SK-N-SH (cell line): ENCODE results near the gene LDB2. TPM values are rescaled to one million over a fixed set of nuclear protein-coding genes. Genes with fewer than 3 reads are reported as not detected.

Source experiments
- CTCF ChIA-PET: fragments of 300-600, 350-600 bp; formaldehyde crosslinking; extraction: SDS; loops from one replicate; lab custom pipeline; 2021; lab: Yijun Ruan, JAX
- POLR2A ChIA-PET: fragments of 350-600 bp; sonication (Branson Sonifier 250); formaldehyde crosslinking; extraction: SDS; loops from one replicate; lab custom pipeline; 2020; ENCODE audit warnings: antibody characterized with exemption, inconsistent platforms; lab: Yijun Ruan, JAX
- DNase-seq: peaks from one replicate; pipeline ENCODE4 v3.0.0; 2012
- H2AFZ ChIP-seq: fragments of 200-600 bp; sonication (generic); 2 replicates; pipeline ENCODE4 v1.8.1; 2016; ENCODE audit warnings: antibody characterized with exemption, mild to moderate bottlenecking, low read depth
- H3F3A ChIP-seq: fragments of 200-600 bp; sonication (generic); replicated peaks from 2 replicates; pipeline ENCODE3; 2016; ENCODE audit warnings: antibody characterized with exemption, mild to moderate bottlenecking; ENCODE audit not compliant: insufficient read depth
- H3K27ac ChIP-seq, 2 experiments: fragments of 200-500 bp in 1 of 2; fragments of 200-600 bp in 1 of 2; sonication (Bioruptor generic) in 1 of 2; sonication (generic), shearing (Covaris generic) in 1 of 2; 2 replicates each; pipeline versions ENCODE4 v1.5.1 to v1.6.1; 2014 to 2016; ENCODE audit warnings: low read depth in 2 of 2, inconsistent platforms in 1 of 2, low read length in 1 of 2, mild to moderate bottlenecking in 1 of 2, mixed read lengths in 1 of 2
- H3K27me3 ChIP-seq: fragments of 200-600 bp; sonication (generic), shearing (Covaris generic); 2 replicates; pipeline ENCODE4 v1.6.1; 2016; ENCODE audit warnings: mixed run types; ENCODE audit not compliant: insufficient read depth
- H3K36me3 ChIP-seq, 2 experiments: fragments of 200-500 bp in 1 of 2; fragments of 200-600 bp in 1 of 2; sonication (Bioruptor generic) in 1 of 2; sonication (generic) in 1 of 2; replicated peaks in 1 of 2; 2 replicates each; pipeline versions ENCODE3 to v1.5.1; 2014 to 2016; ENCODE audit warnings: low read length in 1 of 2, mild to moderate bottlenecking in 1 of 2; ENCODE audit not compliant: insufficient read depth in 2 of 2, control insufficient read depth in 1 of 2
- H3K4me1 ChIP-seq, 2 experiments: fragments of 200-500 bp in 1 of 2; fragments of 200-600 bp in 1 of 2; sonication (Bioruptor generic) in 1 of 2; sonication (generic), shearing (Covaris generic) in 1 of 2; 2 replicates each; pipeline versions ENCODE4 v1.5.1 to v1.6.1; 2014 to 2016; ENCODE audit warnings: low read depth in 1 of 2, low read length in 1 of 2, mixed run types in 1 of 2; ENCODE audit not compliant: insufficient read depth in 2 of 2, control insufficient read depth in 1 of 2
- H3K4me2 ChIP-seq: fragments of 200-600 bp; sonication (generic), shearing (Covaris generic); 2 replicates; pipeline ENCODE4 v1.6.1; 2017; ENCODE audit warnings: mixed run types
- H3K4me3 ChIP-seq, 2 experiments: fragments of 200-500 bp in 1 of 2; fragments of 200-600 bp in 1 of 2; sonication (Bioruptor generic) in 1 of 2; sonication (generic), shearing (Covaris generic) in 1 of 2; 2 replicates each; pipeline versions ENCODE4 v1.5.1 to v1.8.1; 2014 to 2016; ENCODE audit warnings: low read depth in 2 of 2, inconsistent platforms in 1 of 2, low read length in 1 of 2, mild to moderate bottlenecking in 1 of 2, mixed read lengths in 1 of 2, moderate library complexity in 1 of 2
- H3K79me2 ChIP-seq: fragments of 200-600 bp; sonication (generic); 2 replicates; pipeline ENCODE4 v1.8.1; 2017; ENCODE audit warnings: mild to moderate bottlenecking; ENCODE audit not compliant: insufficient read depth
- H3K9ac ChIP-seq: fragments of 200-600 bp; sonication (generic); 2 replicates; pipeline ENCODE4 v1.6.1; 2017; ENCODE audit warnings: mixed run types
- H3K9me2 ChIP-seq: fragments of 200-600 bp; sonication (generic); 2 replicates; pipeline ENCODE4 v1.6.1; 2017; ENCODE audit warnings: mixed run types
- H3K9me3 ChIP-seq: fragments of 200-600 bp; sonication (generic); 2 replicates; pipeline ENCODE4 v1.6.1; 2017; ENCODE audit warnings: mixed run types, mild to moderate bottlenecking, moderate library complexity
- H4K20me1 ChIP-seq: fragments of 200-600 bp; sonication (generic); 2 replicates; pipeline ENCODE4 v1.6.1; 2017; ENCODE audit warnings: mild to moderate bottlenecking, mixed run types; ENCODE audit not compliant: insufficient read depth
- CTCF ChIP-seq: fragments of 200-600 bp; sonication (generic); IDR thresholded peaks from 2 replicates; pipeline ENCODE4 v1.6.1; 2017; ENCODE audit warnings: antibody characterized with exemption, mild to moderate bottlenecking, moderate library complexity
- ELF1 ChIP-seq: IDR thresholded peaks from 2 replicates; pipeline ENCODE4 v1.4.0; 2012
- EP300 ChIP-seq, 2 experiments: IDR thresholded peaks; 2 replicates each; pipeline versions ENCODE4 v1.4.0 to v1.6.1; 2012; ENCODE audit warnings: borderline replicate concordance in 1 of 2, low read depth in 1 of 2, low read length in 1 of 2
- EZH2phosphoT487 ChIP-seq: fragments of 200-600 bp; sonication (generic); IDR thresholded peaks from 2 replicates; pipeline ENCODE4 v1.6.1; 2017; ENCODE audit warnings: low read depth, mixed run types, mild to moderate bottlenecking, antibody characterized with exemption, moderate library complexity, borderline replicate concordance
- FOXJ3 ChIP-seq: sonication (generic); formaldehyde crosslinking; IDR thresholded peaks from 2 replicates; pipeline ENCODE4 v1.5.1; 2020; ENCODE audit warnings: mild to moderate bottlenecking, missing genetic modification reagents
- GATA2 ChIP-seq: sonication (generic); formaldehyde crosslinking; IDR thresholded peaks from 2 replicates; pipeline ENCODE4 v1.5.0; 2020; ENCODE audit warnings: mild to moderate bottlenecking, missing genetic modification reagents
- IRF3 ChIP-seq: fragments of 150-350 bp; IDR thresholded peaks from 2 replicates; pipeline ENCODE4 v1.6.1; 2016; ENCODE audit warnings: mild to moderate bottlenecking, low read depth, low read length
- NFIC ChIP-seq: IDR thresholded peaks from 2 replicates; pipeline ENCODE4 v1.4.0; 2012; ENCODE audit warnings: borderline replicate concordance
- PBX3 ChIP-seq: IDR thresholded peaks from 2 replicates; pipeline ENCODE4; 2012
- POLR2AphosphoS5 ChIP-seq: IDR thresholded peaks from 2 replicates; pipeline ENCODE4 v1.6.1; 2012; ENCODE audit warnings: low read depth, low read length
- RCOR1 ChIP-seq: fragments of 150-350 bp; IDR thresholded peaks from 2 replicates; pipeline ENCODE4 v1.6.1; 2017; ENCODE audit warnings: antibody characterized with exemption, low read length
- REST ChIP-seq: IDR thresholded peaks from 2 replicates; pipeline ENCODE4 v1.6.1; 2012; ENCODE audit warnings: mild to moderate bottlenecking, low read depth, low read length, moderate library complexity
- RFX5 ChIP-seq: IDR thresholded peaks from 2 replicates; pipeline ENCODE4 v1.6.1; 2012; ENCODE audit warnings: mild to moderate bottlenecking, improper control_type of control experiment, low read length
- SIN3A ChIP-seq: IDR thresholded peaks from 2 replicates; pipeline ENCODE4 v1.6.1; 2012; ENCODE audit warnings: low read depth, mild to moderate bottlenecking, low read length, moderate library complexity, borderline replicate concordance
- TAF1 ChIP-seq: IDR thresholded peaks from 2 replicates; pipeline ENCODE4 v1.6.1; 2012; ENCODE audit warnings: low read depth, mild to moderate bottlenecking, low read length, moderate library complexity, borderline replicate concordance
- TCF12 ChIP-seq: IDR thresholded peaks from 2 replicates; pipeline ENCODE4 v1.4.0; 2012
- TEAD4 ChIP-seq: IDR thresholded peaks from 2 replicates; pipeline ENCODE4 v1.4.0; 2012; ENCODE audit warnings: mild to moderate bottlenecking, borderline replicate concordance; ENCODE audit not compliant: insufficient read depth
- USF1 ChIP-seq: IDR thresholded peaks from 2 replicates; pipeline ENCODE4 v1.4.0; 2012; ENCODE audit warnings: low read depth, borderline replicate concordance
- USF2 ChIP-seq: fragments of 150-350 bp; IDR thresholded peaks from 2 replicates; pipeline ENCODE4 v1.6.1; 2017; ENCODE audit warnings: antibody characterized with exemption, low read length, low read depth, borderline replicate concordance
- WGBS: methylation state at CpG from one replicate; pipeline ENCODE4 v1.1.6; 2017; ENCODE audit warnings: low lambda C conversion rate; 5-methylcytosine and 5-hydroxymethylcytosine counted together
- polyA plus RNA-seq, 3 experiments: library from polyadenylated mRNA; depleted of rRNA; stranded (reverse); fragments of >200 nt; gene quantifications; 2 replicates each; pipeline ENCODE4 v1.2.3, GENCODE V29; 2012

Gene LDB2
- polyA plus RNA-seq, 1 of the 3 experiments (the other 2 are of a cell fraction) = 11.0 TPM

- no peak for DNase-seq
- H3K27ac ChIP-seq = peak overlapping the region in 1 of 2 experiments; percentile 95; a peak in 2 of 4 replicates
- H3K9ac ChIP-seq = no peak overlapping the region
- no peaks in the 10 kb centered on the region for H3K27me3 ChIP-seq
- peaks cover 46% of the 10 kb centered on the region for H3F3A ChIP-seq
- peaks cover 21% of the 10 kb centered on the region for H3K79me2 ChIP-seq
- H4K20me1 ChIP-seq = no peaks in the 10 kb centered on the region
- WGBS = 74% methylated on average over 4 of the region's 5 CpGs
- ChIA-PET CTCF (no interaction called here), POLR2A (no interaction called here)
- H3K4me1 ChIP-seq = peaks cover 0 to 39% of the 10 kb centered on the region in 2 experiments; a peak in 2 of 4 replicates
- H3K4me2 ChIP-seq = no peak overlapping the region
- H3K9me2 ChIP-seq = no peaks in the 10 kb centered on the region
- no peak overlapping the region for H3K4me3 ChIP-seq
- no peaks in the 10 kb centered on the region for H3K9me3 ChIP-seq
- no peak overlapping the region for H2AFZ ChIP-seq
- H3K36me3 ChIP-seq = no peaks in the 10 kb centered on the region
- TF ChIP-seq PBX3 = no peak
- no peak for TF ChIP-seq SIN3A
- no peak for TF ChIP-seq RFX5
- TF ChIP-seq TEAD4 = no peak
- TF ChIP-seq IRF3 = no peak
- no peak for TF ChIP-seq TCF12
- TF ChIP-seq POLR2AphosphoS5 = no peak
- no peak for TF ChIP-seq FOXJ3 (CRISPR knock-in tag)
- TF ChIP-seq USF2 = no peak
- TF ChIP-seq CTCF = no peak
- no peak for TF ChIP-seq GATA2 (CRISPR knock-in tag)
- TF ChIP-seq USF1 = no peak
- TF ChIP-seq REST = no peak
- no peak for TF ChIP-seq EP300 (IDR thresholded peaks at IDR 0.05; ENCODE audit: borderline replicate concordance in 1 of 2, low read depth in 1 of 2, low read length in 1 of 2)
- no peak for TF ChIP-seq ELF1
- TF ChIP-seq NFIC = no peak
- TF ChIP-seq TAF1 = no peak
- no peak for TF ChIP-seq RCOR1
- no peak for TF ChIP-seq EZH2phosphoT487
These were observed 41.0 kb downstream of the LDB2 start for GRCh38 chr4:16857425-16857824.
